Measurements from ENCODE around the gene RUNDC3A.

RUNDC3A gene

GRCh38 chr17:44344939-44345453 lies 36.6 kb downstream of the RUNDC3A start, which contains the start of gene GRN (continued):
- no peak for TF ChIP-seq ZBTB44 (tag by site-specific recombination; IDR thresholded peaks at IDR 0.05)
- TF ChIP-seq ZNF701 (tag by site-specific recombination; IDR thresholded peaks at IDR 0.05): no peak
- TF ChIP-seq SP2 (tag by site-specific recombination; IDR thresholded peaks at IDR 0.05): peak; percentile 87
- TF ChIP-seq ZNF843 (tag by site-specific recombination; IDR thresholded peaks at IDR 0.05): 0 out of 2 replicates have a peak, but pooled peaks have one; percentile 17
- no peak for TF ChIP-seq ZSCAN4 (tag by site-specific recombination; IDR thresholded peaks at IDR 0.05)
- TF ChIP-seq ZNF548 (tag by site-specific recombination; IDR thresholded peaks at IDR 0.05): no peak
- TF ChIP-seq ZBTB48 (tag by site-specific recombination; IDR thresholded peaks at IDR 0.05): 0 out of 2 replicates have a peak, but pooled peaks have one; percentile 35
- TF ChIP-seq SP3 (tag by site-specific recombination; IDR thresholded peaks at IDR 0.05): peak; percentile 78
- TF ChIP-seq ZNF335 (tag by site-specific recombination; conservative IDR thresholded peaks at IDR 0.05): peak; percentile 62
- peak; percentile 55; the same call in 1 of the 2 replicates for TF ChIP-seq KLF17 (tag by site-specific recombination; IDR thresholded peaks at IDR 0.05)
- peak; percentile 27 for TF ChIP-seq ZBTB26 (tag by site-specific recombination; optimal IDR thresholded peaks at IDR 0.05)
- 0 out of 2 replicates have a peak, but pooled peaks have one; percentile 25 for TF ChIP-seq ZFP37 (tag by site-specific recombination; IDR thresholded peaks at IDR 0.05)
- TF ChIP-seq ZNF292 (tag by site-specific recombination; IDR thresholded peaks at IDR 0.05; ENCODE audit: borderline replicate concordance, low read depth): no peak
- TF ChIP-seq ZIC2 (tag by site-specific recombination; IDR thresholded peaks at IDR 0.05): peak; percentile 48
- TF ChIP-seq WT1 (tag by site-specific recombination; IDR thresholded peaks at IDR 0.05): 0 out of 2 replicates have a peak, but pooled peaks have one; percentile 10
- TF ChIP-seq ZNF624 (tag by site-specific recombination; IDR thresholded peaks at IDR 0.05): no peak
- TF ChIP-seq KLF8 (tag by site-specific recombination; IDR thresholded peaks at IDR 0.05): peak; percentile 96
- no peak for TF ChIP-seq ZNF239 (tag by site-specific recombination; IDR thresholded peaks at IDR 0.05)
- 0 out of 2 replicates have a peak, but pooled peaks have one; percentile 66 for TF ChIP-seq ZNF501 (tag by site-specific recombination; IDR thresholded peaks at IDR 0.05)
- no peak for TF ChIP-seq ZSCAN18 (tag by site-specific recombination; IDR thresholded peaks at IDR 0.05)
- no peak for TF ChIP-seq ZNF311 (tag by site-specific recombination; IDR thresholded peaks at IDR 0.05; ENCODE audit: borderline replicate concordance)
- TF ChIP-seq PRDM1 (tag by site-specific recombination; IDR thresholded peaks at IDR 0.05): peak; percentile 47; the same call in 1 of the 2 replicates
- TF ChIP-seq ZNF19 (tag by site-specific recombination; IDR thresholded peaks at IDR 0.05; ENCODE audit: low read depth): no peak
- TF ChIP-seq ZNF639 (tag by site-specific recombination; IDR thresholded peaks at IDR 0.05): no peak; the same call in none of the 2 replicates
- TF ChIP-seq PATZ1 (tag by site-specific recombination; IDR thresholded peaks at IDR 0.05): peak; percentile 78
- TF ChIP-seq ZBTB10 (tag by site-specific recombination; IDR thresholded peaks at IDR 0.05): peak; percentile 91
